ENCODE data around the gene ALG13.

DNA sequence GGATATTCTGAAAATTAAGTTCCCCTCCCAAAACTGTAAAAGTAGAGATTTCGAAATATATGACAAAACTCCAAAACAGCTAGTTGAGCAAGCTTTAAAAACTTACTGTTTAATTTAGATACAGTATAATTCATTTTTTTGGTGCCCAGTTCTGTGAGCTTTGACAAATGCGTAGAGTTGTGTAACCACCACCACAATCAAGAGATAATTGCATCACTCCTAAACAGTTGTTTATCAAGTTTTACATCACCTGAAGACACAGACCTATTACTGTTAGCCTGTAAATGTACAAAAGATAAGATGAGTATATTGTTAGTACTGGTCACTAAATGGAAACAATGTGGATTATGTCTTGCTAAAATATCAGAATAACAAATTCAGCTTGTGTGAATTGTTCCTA lies 62.3 kb downstream of the ALG13 start:
- TF ChIP-seq, protein P1, sequence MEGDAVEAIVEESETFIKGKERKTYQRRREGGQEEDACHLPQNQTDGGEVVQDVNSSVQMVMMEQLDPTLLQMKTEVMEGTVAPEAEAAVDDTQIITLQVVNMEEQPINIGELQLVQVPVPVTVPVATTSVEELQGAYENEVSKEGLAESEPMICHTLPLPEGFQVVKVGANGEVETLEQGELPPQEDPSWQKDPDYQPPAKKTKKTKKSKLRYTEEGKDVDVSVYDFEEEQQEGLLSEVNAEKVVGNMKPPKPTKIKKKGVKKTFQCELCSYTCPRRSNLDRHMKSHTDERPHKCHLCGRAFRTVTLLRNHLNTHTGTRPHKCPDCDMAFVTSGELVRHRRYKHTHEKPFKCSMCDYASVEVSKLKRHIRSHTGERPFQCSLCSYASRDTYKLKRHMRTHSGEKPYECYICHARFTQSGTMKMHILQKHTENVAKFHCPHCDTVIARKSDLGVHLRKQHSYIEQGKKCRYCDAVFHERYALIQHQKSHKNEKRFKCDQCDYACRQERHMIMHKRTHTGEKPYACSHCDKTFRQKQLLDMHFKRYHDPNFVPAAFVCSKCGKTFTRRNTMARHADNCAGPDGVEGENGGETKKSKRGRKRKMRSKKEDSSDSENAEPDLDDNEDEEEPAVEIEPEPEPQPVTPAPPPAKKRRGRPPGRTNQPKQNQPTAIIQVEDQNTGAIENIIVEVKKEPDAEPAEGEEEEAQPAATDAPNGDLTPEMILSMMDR (IDR thresholded peaks at IDR 0.05) = no peak
- no peak for TF ChIP-seq POLR2A (IDR thresholded peaks at IDR 0.05)

All from Peyer's patch (tissue), 4 donors.